Measurements from ENCODE around the gene EML3. TPM values are rescaled to one million over a fixed set of nuclear protein-coding genes. Genes with fewer than 3 reads are reported as not detected.

EML3 gene
- total RNA-seq, 4 donors from 2014 or later, result 34.7 to 58.6 (median 53.6) TPM

DNA sequence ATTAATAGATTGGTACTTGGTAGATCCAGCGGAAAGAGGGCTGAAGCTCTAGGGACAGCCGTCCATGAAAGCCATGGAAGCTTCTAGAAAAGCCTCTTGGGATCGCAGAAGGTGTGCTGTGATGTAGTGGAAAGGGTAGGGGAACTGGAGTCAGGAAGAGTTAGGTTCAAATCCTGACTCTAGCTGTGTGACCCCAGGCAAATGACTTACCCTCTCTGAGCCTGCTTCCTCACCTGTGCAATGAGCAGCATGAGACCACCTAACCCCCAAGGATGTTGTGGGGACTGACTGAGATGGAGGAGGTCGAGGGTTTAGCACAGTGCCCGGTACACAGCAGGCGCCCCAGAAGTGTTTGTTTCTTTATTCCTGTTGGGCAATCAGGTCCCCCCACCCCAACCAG, 2.2 kb downstream of the EML3 start:
- intact Hi-C loops (cut with DNase I), result no loop called here
- Histone ChIP-seq H3K9me3 (no peaks in the 10 kb centered on the region), H3K27ac (no peak overlapping the region), H3K4me1 (peaks cover 18 to 73% (median 35%) of the 10 kb centered on the region in 3 donors), H3K27me3 (no peaks in the 10 kb centered on the region), H3K4me3 (no peak overlapping the region), H3K36me3 (peaks cover 2 to 69% (median 7%) of the 10 kb centered on the region in 3 donors)
- WGBS, 2 donors, result 83 to 87% methylated on average over 3 of the region's 6 CpGs
- no peak for TF ChIP-seq POLR2A (IDR thresholded peaks at IDR 0.05)
- TF ChIP-seq, protein P1, sequence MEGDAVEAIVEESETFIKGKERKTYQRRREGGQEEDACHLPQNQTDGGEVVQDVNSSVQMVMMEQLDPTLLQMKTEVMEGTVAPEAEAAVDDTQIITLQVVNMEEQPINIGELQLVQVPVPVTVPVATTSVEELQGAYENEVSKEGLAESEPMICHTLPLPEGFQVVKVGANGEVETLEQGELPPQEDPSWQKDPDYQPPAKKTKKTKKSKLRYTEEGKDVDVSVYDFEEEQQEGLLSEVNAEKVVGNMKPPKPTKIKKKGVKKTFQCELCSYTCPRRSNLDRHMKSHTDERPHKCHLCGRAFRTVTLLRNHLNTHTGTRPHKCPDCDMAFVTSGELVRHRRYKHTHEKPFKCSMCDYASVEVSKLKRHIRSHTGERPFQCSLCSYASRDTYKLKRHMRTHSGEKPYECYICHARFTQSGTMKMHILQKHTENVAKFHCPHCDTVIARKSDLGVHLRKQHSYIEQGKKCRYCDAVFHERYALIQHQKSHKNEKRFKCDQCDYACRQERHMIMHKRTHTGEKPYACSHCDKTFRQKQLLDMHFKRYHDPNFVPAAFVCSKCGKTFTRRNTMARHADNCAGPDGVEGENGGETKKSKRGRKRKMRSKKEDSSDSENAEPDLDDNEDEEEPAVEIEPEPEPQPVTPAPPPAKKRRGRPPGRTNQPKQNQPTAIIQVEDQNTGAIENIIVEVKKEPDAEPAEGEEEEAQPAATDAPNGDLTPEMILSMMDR (IDR thresholded peaks at IDR 0.05), result no peak
- DNase-seq, result no peak

GRCh38 chr11:62608776-62609175, 3.8 kb downstream of the EML3 start:
- H3K36me3 ChIP-seq, result peaks cover 4 to 74% (median 10%) of the 10 kb centered on the region in 3 donors
- H3K4me3 ChIP-seq, result no peak overlapping the region
- no peaks in the 10 kb centered on the region for H3K27me3 ChIP-seq
- no peaks in the 10 kb centered on the region for H3K9me3 ChIP-seq
- peaks cover 18 to 76% (median 27%) of the 10 kb centered on the region in 3 donors for H3K4me1 ChIP-seq
- no peak for DNase-seq
- intact Hi-C loops (cut with DNase I), result no loop called here
- TF ChIP-seq, protein P1 (IDR thresholded peaks at IDR 0.05), result no peak
- no peak for TF ChIP-seq POLR2A (IDR thresholded peaks at IDR 0.05)
- no peak overlapping the region for H3K27ac ChIP-seq
- 83 to 95% methylated on average over 5 to 6 of the region's 12 CpGs for WGBS, 2 donors

- TF ChIP-seq POLR2A (IDR thresholded peaks at IDR 0.05), result no peak
- TF ChIP-seq, protein P1 (IDR thresholded peaks at IDR 0.05), result no peak
- 56 to 68% methylated on average over 4 of the region's 4 CpGs for WGBS, 2 donors
- Histone ChIP-seq H3K27ac (peak overlapping the region in 2 of 4 donors; percentile 24 to 35), H3K27me3 (no peaks in the 10 kb centered on the region), H3K36me3 (peaks cover 4 to 78% (median 10%) of the 10 kb centered on the region in 3 donors), H3K4me3 (no peak overlapping the region), H3K4me1 (peaks cover 18 to 76% (median 28%) of the 10 kb centered on the region in 3 donors), H3K9me3 (no peaks in the 10 kb centered on the region)
- intact Hi-C loops (cut with DNase I), result no loop called here
- no peak for DNase-seq
Measured at GRCh38 chr11:62607714-62608113, 4.9 kb downstream of the EML3 start.

DNA sequence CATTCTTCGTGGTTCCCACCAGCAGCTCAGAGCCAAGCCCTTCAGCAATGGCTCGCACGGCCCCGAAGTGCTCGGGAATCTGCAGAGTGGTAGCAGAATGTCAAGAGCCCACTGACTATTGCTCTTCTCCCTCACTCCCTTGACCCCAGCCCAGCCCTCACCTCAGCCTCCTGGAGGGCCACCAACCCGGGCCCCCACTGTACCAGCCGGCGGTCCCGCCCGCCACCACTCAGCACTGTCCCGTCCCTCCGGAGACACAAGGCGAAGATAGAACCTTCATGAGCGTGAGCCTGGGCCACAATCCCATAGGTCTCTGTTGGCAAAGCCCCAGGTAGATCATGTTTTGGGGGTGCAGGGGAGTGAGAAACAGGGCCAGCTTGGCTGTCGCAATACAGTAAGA, 6.7 kb downstream of the EML3 start:
- intact Hi-C loops (cut with DNase I), result no loop called here
- H3K4me3 ChIP-seq, result no peak overlapping the region
- H3K27me3 ChIP-seq, result no peaks in the 10 kb centered on the region
- TF ChIP-seq POLR2A (IDR thresholded peaks at IDR 0.05), result no peak
- TF ChIP-seq, protein P1 (IDR thresholded peaks at IDR 0.05), result no peak
- peaks cover 12 to 71% (median 22%) of the 10 kb centered on the region in 3 donors for H3K4me1 ChIP-seq
- H3K36me3 ChIP-seq, result peaks cover 4 to 75% (median 10%) of the 10 kb centered on the region in 3 donors
- H3K27ac ChIP-seq, result no peak overlapping the region
- 92 to 94% methylated on average over 2 to 7 of the region's 15 CpGs for WGBS, 2 donors
- DNase-seq, result no peak
- no peaks in the 10 kb centered on the region for H3K9me3 ChIP-seq

- TF ChIP-seq POLR2A (IDR thresholded peaks at IDR 0.05), result no peak
- TF ChIP-seq, protein P1 (IDR thresholded peaks at IDR 0.05), result no peak
- Histone ChIP-seq H3K27me3 (no peaks in the 10 kb centered on the region), H3K4me1 (peaks cover 10 to 71% (median 18%) of the 10 kb centered on the region in 3 donors), H3K27ac (no peak overlapping the region), H3K36me3 (peaks cover 4 to 71% (median 10%) of the 10 kb centered on the region in 3 donors), H3K4me3 (no peak overlapping the region), H3K9me3 (no peaks in the 10 kb centered on the region)
- DNase-seq, result no peak
- intact Hi-C loops (cut with DNase I), result no loop called here
- WGBS, 2 donors, result 83 to 86% methylated on average over 6 of the region's 6 CpGs
Measured at GRCh38 chr11:62605467-62605866, 7.1 kb downstream of the EML3 start.
